Left forelimb (tissue), 1 donor: ENCODE results near the gene ZNF729.
"Not testable (repeated sequence)": the region's sequence is repeated elsewhere in the genome, so short reads cannot be mapped to it uniquely, and the experiment has no call there.

Experiments
- DNase-seq: peaks from one replicate; pipeline ENCODE4 v3.0.0-alpha.2; 2018; ENCODE audit warnings: low spot score

The ZNF729 gene

DNA sequence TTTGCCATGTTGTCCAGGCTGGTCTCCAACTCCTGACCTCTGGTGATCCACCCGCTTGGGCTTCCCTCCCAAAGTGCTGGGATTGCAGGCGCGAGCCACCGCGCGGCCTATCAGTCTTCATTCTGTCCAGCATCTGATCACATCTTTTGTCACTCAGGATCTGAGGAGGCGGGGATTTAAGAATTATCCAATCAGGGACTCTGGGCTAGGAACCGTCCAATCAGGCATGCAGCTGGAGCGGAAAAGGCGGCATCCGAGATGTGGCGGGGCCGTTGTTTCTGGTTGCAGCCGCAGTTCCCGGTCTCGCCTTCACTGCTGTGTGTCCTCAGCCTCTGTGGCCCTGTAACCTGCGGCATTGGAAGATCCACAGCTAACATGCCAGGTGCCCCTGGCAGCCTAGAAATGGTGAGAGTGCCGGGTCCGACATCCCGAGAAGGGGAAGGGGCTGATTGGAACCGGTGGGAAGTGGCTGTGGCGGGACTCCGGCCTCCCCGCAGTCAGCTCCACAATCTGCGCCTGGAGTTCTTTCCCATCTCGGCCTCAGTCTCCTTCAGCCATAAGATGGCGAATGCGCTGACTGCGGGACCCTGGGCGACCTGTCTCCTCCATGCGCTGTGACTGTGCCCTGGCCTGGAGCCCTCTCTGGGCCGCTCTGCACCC lies at the start of gene ZNF729:
Gene ZNF729, plus strand, starts transcription at position 291 of the 660 bp plus-strand sequence. Its CDS starts 85 bp downstream, at position 376.
- DNase-seq, result no peak

DNA sequence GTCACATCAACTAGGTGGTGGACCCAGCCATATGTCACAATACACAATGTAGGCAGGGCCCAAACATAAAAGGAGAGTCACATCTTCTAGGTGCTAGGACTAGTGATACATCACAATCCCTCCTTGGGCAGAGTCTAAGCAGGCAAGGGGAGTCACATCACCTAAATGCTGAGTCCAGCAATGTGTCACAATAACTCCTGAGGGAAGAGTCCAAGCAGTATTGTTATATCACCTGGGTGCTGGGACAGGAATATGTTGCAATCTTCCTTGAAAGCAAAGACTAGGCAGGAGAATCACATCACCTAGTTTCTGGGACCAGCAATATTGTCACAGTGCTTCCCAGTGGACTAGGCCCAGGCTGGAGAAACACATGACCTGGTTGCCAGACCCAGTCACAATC lies 29.4 kb upstream of the ZNF729 start:
- DNase-seq, result no peak

DNA sequence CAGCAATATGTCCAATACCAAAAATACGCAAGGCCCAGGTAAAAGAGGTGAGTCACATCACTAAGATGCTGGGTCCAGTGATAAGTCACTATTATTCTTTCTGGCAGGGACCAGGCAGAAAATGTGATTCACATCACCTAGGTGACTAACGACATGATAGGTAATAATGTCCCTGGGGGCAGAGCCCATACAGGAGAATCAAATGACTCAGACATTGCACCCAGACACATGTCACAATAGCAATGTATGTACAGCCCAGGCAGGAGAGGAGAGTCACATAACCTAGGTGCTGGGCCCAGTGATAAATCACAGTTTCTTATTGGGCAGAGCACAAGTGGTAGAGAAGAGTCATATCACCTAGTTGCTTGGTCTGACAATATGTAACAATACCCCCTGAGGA lies 28.9 kb upstream of the ZNF729 start:
- DNase-seq, result no peak

GRCh38 chr19:22257916-22258315 lies 28.3 kb upstream of the ZNF729 start:
- DNase-seq, result no peak

DNA sequence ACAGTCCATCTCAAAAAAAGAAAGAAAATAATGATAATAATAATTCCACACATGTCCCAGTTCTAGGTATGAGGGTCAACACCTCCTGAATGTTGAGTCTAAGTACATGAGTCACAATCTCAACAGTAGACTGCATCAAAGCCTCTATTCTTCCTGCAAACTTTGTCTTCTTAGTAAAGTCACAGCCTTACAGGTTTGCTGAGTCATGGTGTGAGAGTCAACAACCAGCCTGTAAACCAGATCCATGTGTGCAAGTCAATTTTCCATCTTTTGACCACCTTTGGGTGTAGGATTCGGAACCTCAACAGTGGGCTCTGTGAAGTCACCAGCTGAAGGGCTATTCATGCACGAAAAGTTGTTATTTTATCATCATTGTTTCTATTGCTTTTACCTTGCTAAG lies 25.7 kb upstream of the ZNF729 start:
- DNase-seq, result no peak

- DNase-seq, result no peak
These were observed 24.6 kb upstream of the ZNF729 start for GRCh38 chr19:22261596-22261995.

- DNase-seq, result no peak
These were observed 23.1 kb upstream of the ZNF729 start for GRCh38 chr19:22263121-22263520.

DNA sequence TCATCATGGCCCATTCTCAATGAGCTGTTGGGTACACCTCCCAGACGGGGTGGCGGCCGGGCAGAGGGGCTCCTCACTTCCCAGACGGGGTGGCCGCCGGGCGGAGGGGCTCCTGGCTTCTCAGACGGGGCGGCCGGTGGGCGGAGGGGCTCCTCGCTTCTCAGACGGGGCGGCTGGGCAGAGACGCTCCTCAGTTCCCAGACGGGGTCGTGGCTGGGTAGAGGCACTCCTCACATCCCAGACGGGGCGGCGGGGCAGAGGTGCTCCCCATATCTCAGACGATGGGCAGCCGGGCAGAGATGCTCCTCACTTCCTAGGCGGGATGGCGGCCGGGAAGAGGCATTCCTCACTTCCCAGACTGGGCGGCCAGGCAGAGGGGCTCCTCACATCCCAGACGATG lies 35.3 kb downstream of the ZNF729 start:
- DNase-seq, result not testable (repeated sequence)

DNA sequence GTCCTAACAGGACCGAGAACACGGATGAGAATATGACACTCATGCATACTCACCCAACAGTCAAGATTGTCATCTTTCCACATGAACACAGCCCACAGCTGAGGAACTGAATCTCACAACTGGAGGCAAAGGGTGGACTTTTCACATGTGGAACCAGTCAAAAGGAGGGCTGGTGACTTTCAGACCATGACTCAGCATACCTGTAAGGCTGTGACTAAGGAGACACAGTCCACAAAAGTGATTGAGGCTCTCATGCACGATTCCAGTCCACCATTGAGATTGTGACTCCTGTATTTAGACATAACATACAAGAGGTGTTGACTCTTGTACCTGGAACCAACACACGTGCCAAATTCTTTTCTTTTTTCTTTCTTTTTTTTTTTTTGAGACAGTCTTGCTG lies 40.0 kb downstream of the ZNF729 start:
- DNase-seq, result no peak

DNA sequence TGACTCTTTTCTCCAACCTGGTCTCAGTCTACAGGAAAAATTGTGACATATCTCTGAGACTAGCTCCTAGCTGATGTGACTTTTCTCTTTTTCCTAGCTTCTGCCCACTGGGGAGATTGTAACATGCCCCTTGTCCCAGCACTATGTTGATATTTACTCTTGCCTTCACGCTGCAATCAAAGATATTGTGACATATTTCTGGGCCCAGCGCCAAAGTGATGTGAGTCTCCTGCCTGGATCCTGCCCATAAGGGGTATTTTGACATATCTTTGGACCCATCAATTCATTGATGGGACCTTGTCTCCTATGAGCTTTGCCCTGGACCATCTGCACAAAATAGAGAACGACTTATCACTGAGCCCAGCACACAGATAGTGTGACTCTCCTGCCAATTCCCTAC lies 41.1 kb downstream of the ZNF729 start:
- no peak for DNase-seq

GRCh38 chr19:22331521-22331920 lies 45.3 kb downstream of the ZNF729 start:
- DNase-seq, result no peak

DNA sequence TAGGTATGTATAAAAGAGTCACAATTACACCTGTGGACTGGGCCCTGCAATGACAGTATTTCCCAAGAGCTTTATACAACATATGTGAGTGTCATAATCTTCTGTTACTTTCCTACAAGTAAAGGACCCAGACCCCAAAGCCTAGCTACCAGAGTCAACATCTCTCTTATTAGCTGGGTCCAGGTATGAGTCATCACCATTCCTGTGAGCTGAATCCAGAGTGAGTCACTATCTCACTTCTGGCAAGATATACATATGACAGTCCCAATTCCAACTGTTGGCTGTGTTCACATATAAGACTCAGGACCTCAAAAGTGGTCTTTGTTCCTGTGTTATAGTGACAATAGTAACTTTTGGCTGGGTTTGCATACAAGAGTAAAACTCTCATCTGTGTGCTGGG lies 46.7 kb downstream of the ZNF729 start:
- DNase-seq, result no peak

- DNase-seq, result no peak
These were observed 49.5 kb downstream of the ZNF729 start for GRCh38 chr19:22335716-22336115.

- DNase-seq, result no peak
These were observed 68.4 kb downstream of the ZNF729 start for GRCh38 chr19:22354665-22355064.
